Effector CD4-positive, alpha-beta T cell (primary cell): ENCODE results near the gene P2RX7.

Experiments
- DNase-seq: peaks from one replicate; pipeline ENCODE4 v3.0.0-alpha.2; 2020

Gene P2RX7

DNA sequence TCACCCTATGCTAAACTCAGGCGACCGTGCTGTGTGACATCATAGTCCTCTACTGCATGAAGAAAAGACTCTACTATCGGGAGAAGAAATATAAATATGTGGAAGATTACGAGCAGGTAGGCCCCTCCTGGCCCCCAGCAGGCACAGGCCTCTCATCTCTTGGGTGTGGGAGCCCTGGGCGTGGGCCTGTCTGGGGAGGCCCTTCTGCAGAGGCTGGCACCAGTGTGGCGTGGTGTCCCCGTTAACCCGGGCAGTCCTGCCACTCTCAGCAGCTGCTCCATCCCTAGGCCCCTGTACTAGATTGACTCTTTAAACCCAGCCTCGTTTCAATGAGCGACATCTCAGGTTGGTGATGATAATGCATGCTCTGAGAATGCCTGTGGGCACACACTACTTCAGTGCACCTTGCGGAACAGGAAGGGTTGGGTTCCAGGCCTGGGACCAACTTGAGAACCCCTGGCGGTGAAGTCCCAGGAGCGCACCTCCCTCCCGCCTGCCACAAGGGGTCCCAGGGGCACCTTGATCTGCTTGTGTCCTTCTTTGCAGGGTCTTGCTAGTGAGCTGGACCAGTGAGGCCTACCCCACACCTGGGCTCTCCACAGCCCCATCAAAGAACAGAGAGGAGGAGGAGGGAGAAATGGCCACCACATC, 100.4 kb downstream of the P2RX7 start:
- no peak for DNase-seq

DNA sequence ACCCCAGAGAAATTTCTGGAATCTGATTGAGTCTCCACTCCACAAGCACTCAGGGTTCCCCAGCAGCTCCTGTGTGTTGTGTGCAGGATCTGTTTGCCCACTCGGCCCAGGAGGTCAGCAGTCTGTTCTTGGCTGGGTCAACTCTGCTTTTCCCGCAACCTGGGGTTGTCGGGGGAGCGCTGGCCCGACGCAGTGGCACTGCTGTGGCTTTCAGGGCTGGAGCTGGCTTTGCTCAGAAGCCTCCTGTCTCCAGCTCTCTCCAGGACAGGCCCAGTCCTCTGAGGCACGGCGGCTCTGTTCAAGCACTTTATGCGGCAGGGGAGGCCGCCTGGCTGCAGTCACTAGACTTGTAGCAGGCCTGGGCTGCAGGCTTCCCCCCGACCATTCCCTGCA, 100.9 kb downstream of the P2RX7 start:
- no peak for DNase-seq

DNA sequence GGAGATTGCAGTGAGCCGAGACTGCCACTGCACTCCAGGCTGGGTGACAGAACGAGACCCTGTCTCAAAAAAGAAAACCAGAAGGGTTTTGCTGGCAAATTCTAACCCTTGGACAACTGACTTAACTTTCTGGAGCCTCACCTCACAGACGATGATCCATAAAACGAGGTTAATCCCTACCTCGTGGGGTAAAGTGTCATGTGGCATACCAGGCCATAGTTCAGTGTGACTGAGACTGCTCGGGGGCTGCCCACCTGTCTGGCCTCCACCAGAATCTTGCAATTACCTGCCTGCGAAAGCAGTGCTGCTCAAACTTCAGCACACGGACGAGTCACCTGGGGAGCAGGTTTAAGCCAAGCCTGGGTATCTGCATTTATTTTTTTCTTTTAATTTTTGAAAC, 104.1 kb downstream of the P2RX7 start:
- DNase-seq, result no peak

DNA sequence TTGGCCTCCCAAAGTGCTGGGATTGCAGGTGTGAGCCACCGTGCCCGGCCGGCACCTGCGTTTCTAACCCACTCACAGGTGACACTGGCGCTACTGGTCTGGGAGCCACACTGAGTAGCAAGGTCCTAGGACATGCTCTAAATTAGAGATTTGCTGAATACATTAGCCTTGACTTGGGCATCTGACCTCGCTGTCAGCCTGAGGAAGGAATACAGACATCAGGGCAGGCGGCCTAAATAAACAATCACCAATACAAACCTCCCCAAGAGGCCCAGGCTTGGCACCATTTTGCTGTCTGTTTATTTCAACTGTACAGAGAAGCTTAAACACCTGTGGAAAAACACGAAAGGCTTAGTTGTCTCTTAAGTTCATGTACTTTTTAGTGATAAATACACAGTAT, 104.7 kb downstream of the P2RX7 start:
- no peak for DNase-seq
